HG03571 (cell line): ENCODE measurements around the gene USP21.

ENCODE experiments used
- ATAC-seq: cut with Tn5 transposase; IDR thresholded peaks from one replicate; pipeline ENCODE4 v1.9.1; 2021; ENCODE audit not compliant: unreplicated experiment

Gene USP21

DNA sequence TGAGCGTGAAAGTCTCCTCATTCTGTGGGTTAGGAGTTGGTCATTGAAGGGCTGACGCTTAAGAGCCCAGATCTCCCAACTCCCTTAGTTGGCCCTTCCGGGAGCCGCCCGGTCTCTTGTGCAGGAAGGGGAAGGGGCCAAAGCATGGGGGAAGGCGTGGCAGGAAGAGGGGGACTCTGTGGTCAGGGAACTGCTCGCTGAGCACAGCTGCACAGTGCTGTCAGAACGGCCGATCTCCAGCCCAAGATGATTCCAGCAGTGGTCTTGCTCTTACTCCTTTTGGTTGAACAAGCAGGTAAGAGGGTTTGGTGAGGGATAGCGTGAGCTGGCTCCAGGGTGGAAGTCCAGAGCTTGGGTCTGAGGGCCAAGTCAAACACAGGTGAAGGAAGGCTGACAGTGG lies 55.8 kb downstream of the USP21 start, which contains the start of gene FCER1G:
FCER1G (plus strand) TSS at position 220 of the 400 bp plus-strand sequence; CDS start at position 247, 27 bp downstream.
- no peak for ATAC-seq
